ENCODE data around the gene LRRC36. TPM values are rescaled to one million over a fixed set of nuclear protein-coding genes. Genes with fewer than 3 reads are reported as not detected.

LRRC36 gene
- total RNA-seq, 2 donors from 2014 or later, result 1.6 TPM; not detected in 1

DNA sequence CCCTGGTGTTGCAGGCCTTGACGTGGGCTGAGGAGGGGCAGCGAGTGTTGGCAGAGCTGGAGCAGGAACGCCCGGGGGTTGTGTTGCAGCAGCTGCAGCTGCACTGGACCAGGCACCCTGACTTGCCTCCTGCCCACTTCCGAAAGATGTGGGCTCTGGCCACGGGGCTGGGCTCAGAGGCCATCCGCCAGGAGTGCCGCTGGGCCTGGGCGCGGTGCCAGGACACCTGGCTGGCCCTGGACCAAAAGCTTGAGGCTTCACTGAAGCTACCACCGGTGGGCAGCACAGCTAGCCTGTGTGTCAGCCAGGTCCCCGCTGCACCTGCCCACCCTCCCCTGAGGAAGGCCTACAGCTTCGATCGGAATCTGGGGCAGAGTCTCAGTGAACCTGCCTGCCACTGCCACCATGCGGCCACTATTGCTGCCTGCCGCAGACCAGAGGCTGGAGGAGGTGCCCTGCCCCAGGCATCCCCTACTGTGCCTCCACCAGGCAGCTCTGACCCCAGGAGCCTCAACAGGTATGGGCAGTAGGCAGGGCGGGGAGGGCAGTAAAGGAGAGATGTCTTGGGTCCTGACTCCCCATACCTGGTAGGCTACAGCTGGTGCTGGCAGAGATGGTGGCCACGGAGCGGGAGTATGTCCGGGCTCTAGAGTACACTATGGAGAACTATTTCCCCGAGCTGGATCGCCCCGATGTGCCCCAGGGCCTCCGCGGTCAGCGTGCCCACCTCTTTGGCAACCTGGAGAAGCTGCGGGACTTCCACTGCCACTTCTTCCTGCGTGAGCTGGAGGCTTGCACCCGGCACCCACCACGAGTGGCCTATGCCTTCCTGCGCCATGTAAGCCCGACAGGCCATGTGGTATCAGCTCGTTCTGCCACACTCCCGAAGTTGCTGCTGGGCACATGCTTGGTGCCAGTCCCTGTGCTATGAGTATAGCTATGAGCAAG, 41.6 kb upstream of the LRRC36 start:
- no peaks in the 10 kb centered on the region for H3K27me3 Mint-ChIP-seq
- H3K27ac Mint-ChIP-seq, result peak overlapping the region; percentile 3
- H3K4me3 Mint-ChIP-seq, result no peak overlapping the region
- H3K9me3 Mint-ChIP-seq, result no peaks in the 10 kb centered on the region
- ATAC-seq (replicated peaks), result no peak
- no peaks in the 10 kb centered on the region for H3K36me3 Mint-ChIP-seq (ENCODE audit: low read depth)
- no peaks in the 10 kb centered on the region for H3K4me1 Mint-ChIP-seq

DNA sequence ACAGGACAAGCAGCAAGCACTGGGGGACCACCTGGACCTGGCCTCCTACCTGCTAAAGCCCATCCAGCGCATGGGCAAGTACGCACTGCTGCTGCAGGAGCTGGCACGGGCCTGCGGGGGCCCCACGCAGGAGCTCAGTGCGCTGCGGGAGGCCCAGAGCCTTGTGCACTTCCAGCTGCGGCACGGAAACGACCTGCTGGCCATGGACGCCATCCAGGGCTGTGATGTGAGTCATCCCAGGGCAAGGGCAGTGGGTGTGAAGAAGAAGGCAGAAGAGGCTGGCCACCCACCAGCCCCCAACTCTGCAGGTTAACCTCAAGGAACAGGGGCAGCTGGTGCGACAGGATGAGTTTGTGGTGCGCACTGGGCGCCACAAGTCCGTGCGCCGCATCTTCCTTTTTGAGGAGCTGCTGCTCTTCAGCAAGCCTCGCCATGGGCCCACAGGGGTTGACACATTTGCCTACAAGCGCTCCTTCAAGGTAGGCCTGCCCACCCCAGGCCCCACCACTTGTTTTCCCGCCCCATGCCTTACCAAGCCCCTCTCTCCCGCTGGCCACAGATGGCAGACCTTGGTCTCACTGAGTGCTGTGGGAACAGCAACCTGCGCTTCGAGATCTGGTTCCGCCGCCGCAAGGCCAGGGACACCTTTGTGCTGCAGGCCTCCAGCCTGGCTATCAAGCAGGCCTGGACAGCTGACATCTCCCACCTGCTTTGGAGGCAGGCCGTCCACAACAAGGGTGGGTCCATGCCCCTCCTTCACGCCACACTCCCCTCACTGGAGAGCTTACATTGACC, 40.0 kb upstream of the LRRC36 start:
- H3K4me3 Mint-ChIP-seq, result no peak overlapping the region
- H3K4me1 Mint-ChIP-seq, result no peaks in the 10 kb centered on the region
- no peaks in the 10 kb centered on the region for H3K36me3 Mint-ChIP-seq (ENCODE audit: low read depth)
- H3K9me3 Mint-ChIP-seq, result no peaks in the 10 kb centered on the region
- H3K27ac Mint-ChIP-seq, result peak overlapping the region; percentile 29
- no peak for ATAC-seq (replicated peaks)
- no peaks in the 10 kb centered on the region for H3K27me3 Mint-ChIP-seq

DNA sequence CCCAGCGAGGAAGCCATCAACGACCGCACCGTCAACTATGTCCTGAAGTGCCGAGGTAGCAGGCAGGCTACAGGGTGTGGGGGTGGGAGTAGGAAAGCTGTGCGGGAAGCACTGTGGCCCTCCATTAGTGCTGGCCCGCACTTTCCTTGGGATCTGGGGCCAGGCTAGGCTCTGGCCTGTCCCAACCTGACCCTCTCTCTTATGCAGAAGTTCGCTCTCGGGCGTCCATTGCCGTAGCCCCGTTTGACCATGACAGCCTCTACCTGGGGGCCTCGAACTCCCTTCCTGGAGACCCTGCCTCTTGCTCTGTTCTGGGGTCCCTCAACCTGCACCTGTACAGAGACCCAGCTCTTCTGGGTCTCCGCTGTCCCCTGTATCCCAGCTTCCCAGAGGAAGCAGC, 38.7 kb upstream of the LRRC36 start:
- H3K4me1 Mint-ChIP-seq, result no peaks in the 10 kb centered on the region
- H3K27me3 Mint-ChIP-seq, result no peaks in the 10 kb centered on the region
- no peak overlapping the region for H3K27ac Mint-ChIP-seq
- no peak overlapping the region for H3K4me3 Mint-ChIP-seq
- no peaks in the 10 kb centered on the region for H3K9me3 Mint-ChIP-seq
- H3K36me3 Mint-ChIP-seq (ENCODE audit: low read depth), result no peaks in the 10 kb centered on the region
- ATAC-seq (replicated peaks), result no peak

DNA sequence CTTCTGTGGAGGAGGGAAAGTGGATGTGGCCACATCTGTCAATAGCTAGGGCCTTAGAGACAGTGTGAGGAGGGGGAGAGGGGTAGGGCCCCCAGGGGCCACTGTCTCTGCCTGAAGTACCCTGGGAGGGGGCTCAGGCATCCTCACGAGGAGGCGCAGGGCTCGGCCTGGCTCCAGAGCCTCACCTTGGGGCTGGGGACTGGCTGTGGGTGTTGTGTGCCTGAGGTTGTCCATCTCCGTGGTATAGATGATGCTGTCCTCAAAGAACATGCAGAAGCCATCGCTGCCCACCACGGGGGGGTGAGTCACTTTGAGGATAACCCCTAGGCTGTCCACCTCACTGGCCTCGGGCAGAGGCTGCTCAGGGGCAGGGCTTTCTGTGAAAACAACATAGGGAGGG, 35.2 kb upstream of the LRRC36 start:
- Mint-ChIP-seq H3K27ac (no peak overlapping the region), H3K4me3 (no peak overlapping the region), H3K36me3 (ENCODE audit: low read depth) (no peaks in the 10 kb centered on the region), H3K27me3 (no peaks in the 10 kb centered on the region), H3K4me1 (no peaks in the 10 kb centered on the region), H3K9me3 (no peaks in the 10 kb centered on the region)
- no peak for ATAC-seq (replicated peaks)

DNA sequence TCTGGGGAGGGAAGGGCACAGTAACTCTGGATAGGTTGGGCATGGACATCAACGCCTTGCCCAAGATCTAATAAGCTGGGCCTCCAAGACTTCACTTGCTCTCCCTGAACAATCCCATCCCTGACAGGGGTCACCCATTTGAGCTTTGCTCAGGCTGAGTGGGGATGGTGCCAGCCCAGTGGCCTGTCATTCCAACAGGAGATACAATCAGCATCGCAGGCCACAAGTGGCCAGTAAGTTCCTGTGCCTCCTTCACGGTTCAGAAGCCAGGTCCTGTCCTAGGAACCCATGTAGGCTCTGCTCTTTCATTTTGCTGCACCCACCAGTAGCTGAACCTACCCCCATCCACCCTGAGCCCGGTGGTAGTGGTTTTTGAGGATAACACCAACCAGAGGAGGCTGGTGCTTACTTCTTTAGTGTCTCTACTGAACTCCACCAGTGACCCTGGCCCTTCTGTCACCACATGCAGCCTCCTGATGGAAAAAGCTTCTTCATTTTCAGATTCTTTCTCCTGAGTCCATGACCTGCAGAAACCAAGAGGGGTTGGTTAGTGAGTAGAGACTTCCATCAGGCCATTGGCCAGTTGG, 32.4 kb upstream of the LRRC36 start:
- ATAC-seq (replicated peaks), result no peak
- Mint-ChIP-seq H3K4me3 (no peak overlapping the region), H3K4me1 (no peaks in the 10 kb centered on the region), H3K36me3 (ENCODE audit: low read depth) (no peaks in the 10 kb centered on the region), H3K27ac (no peak overlapping the region), H3K27me3 (no peaks in the 10 kb centered on the region), H3K9me3 (no peaks in the 10 kb centered on the region)

DNA sequence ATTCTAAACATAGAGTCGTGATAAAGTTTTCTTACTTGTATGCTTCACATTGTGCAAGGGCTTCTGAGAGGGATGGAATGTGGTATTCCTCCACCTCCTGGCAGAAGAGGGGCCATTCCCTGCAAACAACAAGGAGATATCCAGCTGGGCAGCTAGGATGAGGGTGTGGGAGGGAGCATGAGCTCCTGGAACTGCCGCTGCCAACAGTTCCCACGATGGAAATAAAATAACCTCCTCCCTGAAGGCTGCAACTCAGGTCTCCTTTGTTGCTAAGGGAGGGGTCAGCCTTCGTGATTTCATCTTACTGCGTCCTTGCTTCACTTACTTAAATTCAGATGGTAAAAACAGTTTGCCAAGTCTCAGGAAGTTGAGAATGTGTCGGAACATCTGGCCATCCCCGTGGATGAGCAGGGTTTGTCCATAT, 31.7 kb upstream of the LRRC36 start:
- H3K4me1 Mint-ChIP-seq, result no peaks in the 10 kb centered on the region
- ATAC-seq (replicated peaks), result no peak
- no peak overlapping the region for H3K27ac Mint-ChIP-seq
- H3K27me3 Mint-ChIP-seq, result no peaks in the 10 kb centered on the region
- no peaks in the 10 kb centered on the region for H3K9me3 Mint-ChIP-seq
- no peak overlapping the region for H3K4me3 Mint-ChIP-seq
- H3K36me3 Mint-ChIP-seq (ENCODE audit: low read depth), result no peaks in the 10 kb centered on the region

DNA sequence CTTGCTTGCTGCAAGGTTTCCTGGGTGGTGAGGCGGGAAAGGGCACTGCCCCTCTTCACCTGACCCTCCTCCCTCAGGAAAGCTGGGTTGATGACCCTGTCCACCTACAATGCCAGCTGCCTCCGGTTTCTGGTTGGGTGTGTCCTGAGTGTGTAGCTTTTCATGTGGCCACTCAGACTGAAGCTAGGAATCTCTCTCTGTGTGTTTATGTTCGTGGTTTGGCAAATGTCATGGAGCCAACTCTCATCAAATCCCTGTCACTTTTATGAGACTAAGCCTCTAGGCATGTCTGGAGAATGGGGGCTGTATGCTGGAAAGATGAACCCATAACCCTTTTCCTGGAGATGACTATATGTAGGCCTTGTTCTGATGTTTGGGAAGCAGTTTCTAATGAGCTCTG, 30.2 kb upstream of the LRRC36 start:
- no peak overlapping the region for H3K27ac Mint-ChIP-seq
- H3K9me3 Mint-ChIP-seq, result no peaks in the 10 kb centered on the region
- H3K36me3 Mint-ChIP-seq (ENCODE audit: low read depth), result no peaks in the 10 kb centered on the region
- no peaks in the 10 kb centered on the region for H3K4me1 Mint-ChIP-seq
- H3K27me3 Mint-ChIP-seq, result peaks cover 3% of the 10 kb centered on the region
- H3K4me3 Mint-ChIP-seq, result no peak overlapping the region
- no peak for ATAC-seq (replicated peaks)

DNA sequence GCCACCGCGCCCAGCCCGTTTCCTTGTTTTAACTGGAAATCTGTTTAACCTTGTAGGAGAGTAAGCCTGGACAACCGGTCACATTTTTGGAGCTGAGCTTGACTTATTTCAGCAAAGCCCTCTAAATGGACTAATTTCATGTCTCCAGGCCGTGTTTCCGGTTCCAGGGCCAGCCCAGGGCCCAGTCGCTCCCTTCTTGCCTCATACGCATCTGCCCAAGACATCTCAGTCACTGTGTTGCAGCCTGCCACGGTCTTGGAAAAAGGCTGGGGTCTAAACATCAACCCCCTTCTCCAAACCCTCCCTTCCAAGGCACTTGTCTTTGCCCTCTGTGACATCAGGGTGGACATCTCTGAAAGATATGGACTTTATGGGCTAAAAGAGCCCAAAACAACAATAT, 28.3 kb upstream of the LRRC36 start:
- no peak overlapping the region for H3K27ac Mint-ChIP-seq
- H3K4me1 Mint-ChIP-seq, result no peaks in the 10 kb centered on the region
- H3K4me3 Mint-ChIP-seq, result no peak overlapping the region
- H3K36me3 Mint-ChIP-seq (ENCODE audit: low read depth), result no peaks in the 10 kb centered on the region
- no peak for ATAC-seq (replicated peaks)
- H3K9me3 Mint-ChIP-seq, result no peaks in the 10 kb centered on the region
- H3K27me3 Mint-ChIP-seq, result peaks cover 3% of the 10 kb centered on the region

DNA sequence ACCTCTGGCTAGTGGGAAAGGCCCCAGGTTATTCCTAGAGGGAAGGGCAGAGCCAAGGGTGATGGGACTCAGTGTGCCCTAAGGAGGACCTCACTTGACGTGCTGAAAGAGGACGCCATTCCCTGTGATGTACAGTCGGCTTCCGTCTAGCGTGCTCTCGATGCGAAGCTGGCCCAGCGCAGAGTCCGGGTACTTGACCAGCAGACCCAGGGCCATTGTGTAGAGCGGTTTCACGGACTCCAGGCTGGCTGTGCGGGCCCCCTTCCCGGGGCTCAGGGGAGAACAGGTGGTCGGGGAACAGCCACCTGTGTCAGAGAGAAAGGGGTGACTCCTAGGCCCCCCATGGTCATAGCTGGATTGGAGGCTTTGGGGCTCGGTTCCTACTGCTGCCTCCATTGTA, 27.3 kb upstream of the LRRC36 start:
- H3K9me3 Mint-ChIP-seq, result no peaks in the 10 kb centered on the region
- H3K4me1 Mint-ChIP-seq, result no peaks in the 10 kb centered on the region
- ATAC-seq (replicated peaks), result no peak
- no peak overlapping the region for H3K4me3 Mint-ChIP-seq
- H3K27me3 Mint-ChIP-seq, result peaks cover 3% of the 10 kb centered on the region
- no peak overlapping the region for H3K27ac Mint-ChIP-seq
- H3K36me3 Mint-ChIP-seq (ENCODE audit: low read depth), result no peaks in the 10 kb centered on the region

DNA sequence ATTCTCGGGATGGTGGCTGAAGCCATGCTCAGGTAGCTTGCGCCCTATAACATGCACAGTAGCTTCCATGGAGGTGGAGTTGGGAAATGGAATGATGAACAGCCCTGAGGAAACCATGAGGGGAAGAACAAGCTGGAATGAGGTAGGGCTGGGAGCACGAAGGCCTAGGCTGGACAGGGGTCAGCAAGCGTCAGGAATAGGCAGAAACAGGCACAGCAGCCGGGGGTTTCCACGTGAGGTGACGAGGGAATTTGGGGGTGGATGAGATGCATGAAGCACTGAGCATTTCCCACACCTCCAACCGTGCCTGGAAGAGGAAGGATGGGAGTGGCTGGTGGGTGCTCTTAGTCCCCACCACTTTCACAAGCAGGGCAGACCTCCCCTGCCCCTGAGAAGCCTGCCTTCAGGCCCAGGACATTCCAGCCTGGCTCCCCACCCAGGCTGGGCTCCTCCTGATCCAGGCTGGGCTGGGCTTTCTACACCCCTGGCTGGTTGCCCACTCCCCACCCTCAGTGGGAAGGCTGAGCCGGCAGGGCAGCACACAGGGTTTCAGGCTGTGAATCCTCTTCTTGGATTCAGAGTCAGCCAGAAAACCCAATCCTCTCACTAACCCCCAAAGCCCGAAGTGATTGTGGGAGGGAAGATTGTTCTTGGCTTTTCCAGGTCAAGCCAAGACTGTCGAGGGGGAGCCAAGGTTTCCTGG, 25.4 kb upstream of the LRRC36 start:
- Mint-ChIP-seq H3K36me3 (ENCODE audit: low read depth) (no peaks in the 10 kb centered on the region), H3K4me3 (no peak overlapping the region), H3K9me3 (no peaks in the 10 kb centered on the region), H3K27ac (peak overlapping the region; percentile 66), H3K27me3 (peaks cover 3% of the 10 kb centered on the region), H3K4me1 (no peaks in the 10 kb centered on the region)
- no peak for ATAC-seq (replicated peaks)

DNA sequence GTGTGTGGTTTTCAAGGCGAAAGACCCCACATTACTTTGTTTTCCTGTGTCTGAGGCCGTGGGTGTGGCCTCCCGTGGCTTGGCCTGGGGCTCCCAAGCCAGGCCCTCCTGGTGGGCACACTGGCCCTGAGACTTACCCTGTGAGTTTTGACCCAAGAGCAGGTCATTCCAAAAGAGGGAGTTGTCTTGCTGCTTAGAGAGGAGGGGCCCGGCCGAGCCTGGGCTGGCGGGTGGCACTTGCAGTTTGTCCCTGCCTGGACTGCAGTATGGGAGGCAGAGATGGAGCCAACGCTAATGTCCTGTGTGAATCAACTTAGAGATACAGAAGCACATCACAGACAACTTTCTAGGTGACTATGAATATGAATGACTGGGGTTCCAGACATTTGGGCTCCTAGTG, 24.5 kb upstream of the LRRC36 start:
- no peaks in the 10 kb centered on the region for H3K4me1 Mint-ChIP-seq
- H3K9me3 Mint-ChIP-seq, result no peaks in the 10 kb centered on the region
- no peak for ATAC-seq (replicated peaks)
- peaks cover 3% of the 10 kb centered on the region for H3K27me3 Mint-ChIP-seq
- H3K4me3 Mint-ChIP-seq, result no peak overlapping the region
- no peaks in the 10 kb centered on the region for H3K36me3 Mint-ChIP-seq (ENCODE audit: low read depth)
- peak overlapping the region; percentile 66 for H3K27ac Mint-ChIP-seq

DNA sequence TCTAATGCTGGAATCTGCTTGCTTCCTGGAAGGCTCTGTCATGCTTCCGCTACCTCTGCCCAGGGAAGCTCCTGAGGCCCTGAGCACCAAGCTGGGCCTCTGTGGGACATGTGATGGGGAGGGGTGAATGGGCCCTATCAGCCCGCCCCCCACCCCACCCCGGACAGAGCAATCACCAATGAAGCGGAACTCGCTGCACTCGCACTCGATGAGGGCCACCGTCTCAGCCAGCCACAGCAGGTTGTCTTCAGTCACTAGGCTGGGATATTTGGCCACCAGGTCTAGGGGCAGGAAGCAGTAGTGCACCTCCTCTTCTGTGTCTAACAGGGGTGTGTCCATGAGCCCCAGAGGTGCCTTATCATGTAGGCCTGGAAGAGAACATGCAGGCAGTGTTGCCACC, 23.6 kb upstream of the LRRC36 start:
- ATAC-seq (replicated peaks), result no peak
- H3K27ac Mint-ChIP-seq, result peak overlapping the region; percentile 26
- no peaks in the 10 kb centered on the region for H3K9me3 Mint-ChIP-seq
- peaks cover 3% of the 10 kb centered on the region for H3K27me3 Mint-ChIP-seq
- no peak overlapping the region for H3K4me3 Mint-ChIP-seq
- H3K36me3 Mint-ChIP-seq (ENCODE audit: low read depth), result no peaks in the 10 kb centered on the region
- H3K4me1 Mint-ChIP-seq, result no peaks in the 10 kb centered on the region

DNA sequence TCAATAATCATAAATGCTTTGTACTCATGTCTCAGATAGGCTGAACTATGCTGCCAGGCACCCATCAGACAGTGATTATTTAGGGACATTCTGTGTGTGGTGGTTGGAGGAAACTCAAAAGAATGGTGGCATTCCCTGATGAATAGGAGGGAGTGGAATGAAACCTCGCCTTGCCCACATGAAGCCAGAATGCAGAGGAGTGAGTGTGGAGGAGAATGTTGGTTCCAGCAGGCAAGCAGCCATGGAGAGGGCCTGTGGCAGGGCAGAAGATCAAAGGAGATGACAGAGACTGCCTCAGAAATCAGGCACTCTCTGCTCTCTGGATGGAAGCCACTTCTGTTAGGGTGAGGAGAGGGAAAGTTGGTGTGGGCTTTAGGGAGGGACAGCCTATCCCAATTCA, 22.6 kb upstream of the LRRC36 start:
- Mint-ChIP-seq H3K27ac (peak overlapping the region; percentile 26), H3K4me1 (peaks cover 5% of the 10 kb centered on the region), H3K27me3 (peaks cover 6% of the 10 kb centered on the region), H3K4me3 (no peak overlapping the region), H3K36me3 (ENCODE audit: low read depth) (no peaks in the 10 kb centered on the region), H3K9me3 (no peaks in the 10 kb centered on the region)
- ATAC-seq (replicated peaks), result no peak

All from activated T-helper 17 cell treated with anti-CD3 and anti-CD28 coated beads, Interleukin-2, amount 50 U/mL, for 72 hours (primary cell).